NCI-H146 (cell line): Measurements from ENCODE around the gene CGB1.

Source experiments
- DNase-seq: peaks from one replicate; lab custom pipeline; 2025; lab: John Stamatoyannopoulos, UW

Gene CGB1

GRCh38 chr19:49020931-49021895, 15.5 kb downstream of the CGB1 start:
- no peak for DNase-seq

GRCh38 chr19:49020342-49020741, 16.4 kb downstream of the CGB1 start:
- DNase-seq = peak; percentile 36

- DNase-seq = peak; percentile 72
Observed at GRCh38 chr19:49019242-49019932, 17.3 kb downstream of the CGB1 start.

GRCh38 chr19:49018388-49019241, 18.1 kb downstream of the CGB1 start:
- DNase-seq = peak; percentile 16

GRCh38 chr19:49017666-49018351, 18.9 kb downstream of the CGB1 start:
- DNase-seq = peak; percentile 71

- no peak for DNase-seq
Observed at GRCh38 chr19:49017041-49017665, 19.5 kb downstream of the CGB1 start, which contains the start of gene LHB. Gene LHB, minus strand, starts transcription at chr19:49017091. Its CDS starts 10 bp downstream, at chr19:49017081.

GRCh38 chr19:49016067-49016839, 20.4 kb downstream of the CGB1 start:
- no peak for DNase-seq

GRCh38 chr19:49014870-49015255, 21.8 kb downstream of the CGB1 start:
- DNase-seq = no peak

GRCh38 chr19:49014123-49014869, 22.4 kb downstream of the CGB1 start:
- DNase-seq = no peak

- DNase-seq = no peak
Observed at GRCh38 chr19:49011194-49011593, 25.5 kb downstream of the CGB1 start.

GRCh38 chr19:49010453-49010852, 26.2 kb downstream of the CGB1 start:
- no peak for DNase-seq

GRCh38 chr19:49009828-49010227, 26.9 kb downstream of the CGB1 start:
- no peak for DNase-seq

GRCh38 chr19:49006905-49007304, 29.8 kb downstream of the CGB1 start:
- no peak for DNase-seq

GRCh38 chr19:49004964-49005614, 31.6 kb downstream of the CGB1 start:
- no peak for DNase-seq

- no peak for DNase-seq
Observed at GRCh38 chr19:49004133-49004532, 32.6 kb downstream of the CGB1 start.

GRCh38 chr19:48999481-49000325, 37.0 kb downstream of the CGB1 start:
- peak; percentile 18 for DNase-seq

GRCh38 chr19:48997972-48998371, 38.7 kb downstream of the CGB1 start:
- DNase-seq = peak; percentile 53

- DNase-seq = no peak
Observed at GRCh38 chr19:48994035-48994386, 42.7 kb downstream of the CGB1 start.
